ENCODE results near the gene CDC42BPG.

DNA sequence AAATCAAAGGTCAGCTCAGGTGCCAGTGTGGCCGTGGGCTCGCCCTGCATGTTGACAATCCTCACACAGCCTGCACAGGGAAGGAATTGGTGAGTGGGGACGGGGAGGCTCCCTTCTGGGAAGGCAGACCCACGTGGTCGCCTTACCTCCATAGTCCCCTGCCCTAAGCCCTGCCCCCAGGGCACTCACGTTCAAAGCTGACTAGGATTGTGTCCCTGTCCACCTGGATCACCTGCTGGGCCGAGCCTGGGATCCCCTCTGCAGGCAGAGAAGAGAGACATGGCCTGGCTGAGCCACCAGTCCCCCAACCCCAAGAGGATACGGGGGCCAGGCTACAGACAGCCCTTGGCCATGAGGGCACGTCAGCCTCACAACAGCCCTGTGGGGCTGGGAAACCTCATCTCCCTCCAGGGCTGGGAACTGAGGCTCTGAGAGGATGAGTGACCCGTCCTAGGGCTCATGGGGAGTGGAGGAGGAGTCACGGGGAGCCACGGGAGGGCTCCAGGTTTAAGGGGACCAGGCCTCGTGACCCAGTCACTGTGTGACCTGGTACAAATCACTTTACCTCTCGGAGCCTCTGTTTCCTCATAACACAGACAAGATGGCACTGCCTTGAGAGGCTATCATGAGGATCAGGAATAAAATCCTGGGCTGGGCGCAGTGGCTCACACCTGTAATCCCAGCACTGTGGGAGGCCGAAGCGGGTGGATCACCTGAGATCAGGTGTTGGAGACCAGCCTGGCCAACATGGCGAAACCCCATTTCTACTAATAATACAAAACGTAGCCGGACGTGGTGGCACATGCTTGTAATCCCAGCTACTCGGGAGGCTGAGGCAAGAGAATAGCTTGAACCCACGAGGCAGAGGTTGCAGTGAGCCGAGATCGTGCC is 54.0 kb downstream of the CDC42BPG start:
- TF ChIP-seq, protein P1, sequence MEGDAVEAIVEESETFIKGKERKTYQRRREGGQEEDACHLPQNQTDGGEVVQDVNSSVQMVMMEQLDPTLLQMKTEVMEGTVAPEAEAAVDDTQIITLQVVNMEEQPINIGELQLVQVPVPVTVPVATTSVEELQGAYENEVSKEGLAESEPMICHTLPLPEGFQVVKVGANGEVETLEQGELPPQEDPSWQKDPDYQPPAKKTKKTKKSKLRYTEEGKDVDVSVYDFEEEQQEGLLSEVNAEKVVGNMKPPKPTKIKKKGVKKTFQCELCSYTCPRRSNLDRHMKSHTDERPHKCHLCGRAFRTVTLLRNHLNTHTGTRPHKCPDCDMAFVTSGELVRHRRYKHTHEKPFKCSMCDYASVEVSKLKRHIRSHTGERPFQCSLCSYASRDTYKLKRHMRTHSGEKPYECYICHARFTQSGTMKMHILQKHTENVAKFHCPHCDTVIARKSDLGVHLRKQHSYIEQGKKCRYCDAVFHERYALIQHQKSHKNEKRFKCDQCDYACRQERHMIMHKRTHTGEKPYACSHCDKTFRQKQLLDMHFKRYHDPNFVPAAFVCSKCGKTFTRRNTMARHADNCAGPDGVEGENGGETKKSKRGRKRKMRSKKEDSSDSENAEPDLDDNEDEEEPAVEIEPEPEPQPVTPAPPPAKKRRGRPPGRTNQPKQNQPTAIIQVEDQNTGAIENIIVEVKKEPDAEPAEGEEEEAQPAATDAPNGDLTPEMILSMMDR (conservative IDR thresholded peaks at IDR 0.05; ENCODE audit: low read depth, low read length): no peak
- TF ChIP-seq EZH2phosphoT487 (IDR thresholded peaks at IDR 0.05; ENCODE audit: borderline replicate concordance, low read length): no peak

All from PC-3 (cell line).